ENCODE measurements around the gene MMP25. TPM values are rescaled to one million over a fixed set of nuclear protein-coding genes. Genes with fewer than 3 reads are reported as not detected.

Gene MMP25
- total and polyA plus RNA-seq, 10 of the 15 experiments (the other 5 are each of a cell fraction or from before 2014, with no cell fraction given): 0.03 to 0.36 (median 0.13) TPM; not detected in 1

GRCh38 chr16:3038256-3038655, 8.1 kb upstream of the MMP25 start:
- ATAC-seq (no peak), DNase-seq (ENCODE audit: low read depth, low spot score) (no peak), FAIRE-seq (no peak)
- BruUV-seq (replicated peaks): no TSS peak
- intact Hi-C loops (cut with micrococcal nuclease; ENCODE audit: unreplicated experiment): no loop called here
- Histone ChIP-seq H3K9me3 (replicated peaks; ENCODE audit: control insufficient read depth, insufficient read depth, low read length) (no peaks in the 10 kb centered on the region), H3K27me3 (replicated peaks in 1 of 2; ENCODE audit: control insufficient read depth in 2 of 2, insufficient read depth in 2 of 2, low read length in 1 of 2) (peaks cover 8 to 19% of the 10 kb centered on the region in 2 experiments; a peak in 3 of 4 replicates), H3K27ac (ENCODE audit: control insufficient read depth, insufficient read depth) (no peak overlapping the region), H3K9ac (ENCODE audit: control insufficient read depth, insufficient read depth, low read length) (no peak overlapping the region), H3K4me2 (ENCODE audit: control insufficient read depth, insufficient read depth) (no peak overlapping the region), H3K4me3 (no peak overlapping the region), H3K4me1 (ENCODE audit: control insufficient read depth, insufficient read depth, low read length) (no peaks in the 10 kb centered on the region; the same call in none of the 2 replicates), H4K20me1 (ENCODE audit: control insufficient read depth, insufficient read depth) (no peaks in the 10 kb centered on the region), H3K79me2 (ENCODE audit: control insufficient read depth, insufficient read depth, low read length) (no peaks in the 10 kb centered on the region), H3K36me3 (ENCODE audit: control insufficient read depth in 2 of 2, insufficient read depth in 2 of 2, low read length in 1 of 2) (no peaks in the 10 kb centered on the region), H2AFZ (ENCODE audit: control insufficient read depth, low read depth, low read length) (no peak overlapping the region)
- WGBS (ENCODE audit: insufficient coverage, insufficient replicate concordance, low lambda C conversion rate, missing lambda C conversion rate): 28% methylated on average over 11 of the region's 11 CpGs
- POLR2A ChIA-PET: no interaction called here
- SMC1A ChIA-PET (ENCODE audit: uncharacterized antibody, unreplicated experiment): no interaction called here
- in situ Hi-C loops (cut with MboI): no loop called here
- CTCF ChIA-PET: interaction anchor here (1.6 to 9.0 kb wide), 2 partner anchors 8 to 91 kb away, joined by 6 to 76 read pairs; no protein-coding TSS in a partner anchor
- RAD21 ChIA-PET (ENCODE audit: unreplicated experiment): interaction anchor here (0.7 kb wide), 1 partner anchor 133 kb away, joined by 3 read pairs; no protein-coding TSS in a partner anchor
- TF ChIP-seq ESRRA (IDR thresholded peaks at IDR 0.05; ENCODE audit: low read length): no peak
- TF ChIP-seq PAX5 (IDR thresholded peaks at IDR 0.05; ENCODE audit: borderline replicate concordance, low read depth, low read length): no peak
- TF ChIP-seq, protein P1, sequence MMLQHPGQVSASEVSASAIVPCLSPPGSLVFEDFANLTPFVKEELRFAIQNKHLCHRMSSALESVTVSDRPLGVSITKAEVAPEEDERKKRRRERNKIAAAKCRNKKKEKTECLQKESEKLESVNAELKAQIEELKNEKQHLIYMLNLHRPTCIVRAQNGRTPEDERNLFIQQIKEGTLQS (IDR thresholded peaks at IDR 0.05; ENCODE audit: borderline replicate concordance, extremely low read depth, low read depth, low read length): no peak
- TF ChIP-seq ASH2L (IDR thresholded peaks at IDR 0.05; ENCODE audit: borderline replicate concordance, low read depth): no peak
- no peak for TF ChIP-seq MEF2B (IDR thresholded peaks at IDR 0.05; ENCODE audit: partially characterized antibody, poor library complexity, severe bottlenecking)
- no peak for TF ChIP-seq RUNX3 (IDR thresholded peaks at IDR 0.05; ENCODE audit: low read length)
- TF ChIP-seq, protein P2, sequence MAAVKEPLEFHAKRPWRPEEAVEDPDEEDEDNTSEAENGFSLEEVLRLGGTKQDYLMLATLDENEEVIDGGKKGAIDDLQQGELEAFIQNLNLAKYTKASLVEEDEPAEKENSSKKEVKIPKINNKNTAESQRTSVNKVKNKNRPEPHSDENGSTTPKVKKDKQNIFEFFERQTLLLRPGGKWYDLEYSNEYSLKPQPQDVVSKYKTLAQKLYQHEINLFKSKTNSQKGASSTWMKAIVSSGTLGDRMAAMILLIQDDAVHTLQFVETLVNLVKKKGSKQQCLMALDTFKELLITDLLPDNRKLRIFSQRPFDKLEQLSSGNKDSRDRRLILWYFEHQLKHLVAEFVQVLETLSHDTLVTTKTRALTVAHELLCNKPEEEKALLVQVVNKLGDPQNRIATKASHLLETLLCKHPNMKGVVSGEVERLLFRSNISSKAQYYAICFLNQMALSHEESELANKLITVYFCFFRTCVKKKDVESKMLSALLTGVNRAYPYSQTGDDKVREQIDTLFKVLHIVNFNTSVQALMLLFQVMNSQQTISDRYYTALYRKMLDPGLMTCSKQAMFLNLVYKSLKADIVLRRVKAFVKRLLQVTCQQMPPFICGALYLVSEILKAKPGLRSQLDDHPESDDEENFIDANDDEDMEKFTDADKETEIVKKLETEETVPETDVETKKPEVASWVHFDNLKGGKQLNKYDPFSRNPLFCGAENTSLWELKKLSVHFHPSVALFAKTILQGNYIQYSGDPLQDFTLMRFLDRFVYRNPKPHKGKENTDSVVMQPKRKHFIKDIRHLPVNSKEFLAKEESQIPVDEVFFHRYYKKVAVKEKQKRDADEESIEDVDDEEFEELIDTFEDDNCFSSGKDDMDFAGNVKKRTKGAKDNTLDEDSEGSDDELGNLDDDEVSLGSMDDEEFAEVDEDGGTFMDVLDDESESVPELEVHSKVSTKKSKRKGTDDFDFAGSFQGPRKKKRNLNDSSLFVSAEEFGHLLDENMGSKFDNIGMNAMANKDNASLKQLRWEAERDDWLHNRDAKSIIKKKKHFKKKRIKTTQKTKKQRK (IDR thresholded peaks at IDR 0.05; ENCODE audit: low read depth, low read length): no peak
- no peak for TF ChIP-seq SPI1 (IDR thresholded peaks at IDR 0.05; ENCODE audit: borderline replicate concordance, insufficient read depth, low read depth, low read length)
- TF ChIP-seq, protein P3, sequence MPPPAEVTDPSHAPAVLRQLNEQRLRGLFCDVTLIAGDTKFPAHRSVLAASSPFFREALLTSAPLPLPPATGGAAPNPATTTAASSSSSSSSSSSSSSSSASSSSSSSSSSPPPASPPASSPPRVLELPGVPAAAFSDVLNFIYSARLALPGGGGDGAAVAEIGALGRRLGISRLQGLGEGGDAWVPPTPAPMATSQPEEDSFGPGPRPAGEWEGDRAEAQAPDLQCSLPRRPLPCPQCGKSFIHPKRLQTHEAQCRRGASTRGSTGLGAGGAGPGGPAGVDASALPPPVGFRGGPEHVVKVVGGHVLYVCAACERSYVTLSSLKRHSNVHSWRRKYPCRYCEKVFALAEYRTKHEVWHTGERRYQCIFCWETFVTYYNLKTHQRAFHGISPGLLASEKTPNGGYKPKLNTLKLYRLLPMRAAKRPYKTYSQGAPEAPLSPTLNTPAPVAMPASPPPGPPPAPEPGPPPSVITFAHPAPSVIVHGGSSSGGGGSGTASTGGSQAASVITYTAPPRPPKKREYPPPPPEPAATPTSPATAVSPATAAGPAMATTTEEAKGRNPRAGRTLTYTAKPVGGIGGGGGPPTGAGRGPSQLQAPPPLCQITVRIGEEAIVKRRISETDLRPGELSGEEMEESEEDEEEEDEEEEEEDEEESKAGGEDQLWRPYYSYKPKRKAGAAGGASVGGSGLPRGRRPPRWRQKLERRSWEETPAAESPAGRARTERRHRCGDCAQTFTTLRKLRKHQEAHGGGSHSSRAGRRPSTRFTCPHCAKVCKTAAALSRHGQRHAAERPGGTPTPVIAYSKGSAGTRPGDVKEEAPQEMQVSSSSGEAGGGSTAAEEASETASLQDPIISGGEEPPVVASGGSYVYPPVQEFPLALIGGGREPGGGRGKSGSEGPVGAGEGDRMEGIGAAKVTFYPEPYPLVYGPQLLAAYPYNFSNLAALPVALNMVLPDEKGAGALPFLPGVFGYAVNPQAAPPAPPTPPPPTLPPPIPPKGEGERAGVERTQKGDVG (CRISPR knock-in tag; IDR thresholded peaks at IDR 0.05): no peak
- no peak for TF ChIP-seq EZH2 (IDR thresholded peaks at IDR 0.05; ENCODE audit: borderline replicate concordance, control insufficient read depth, low read depth, low read length)
- no peak for TF ChIP-seq ETV6 (conservative IDR thresholded peaks at IDR 0.05 in 1 of 2, IDR thresholded peaks at IDR 0.05 in 1 of 2; ENCODE audit: borderline replicate concordance in 1 of 2, low read depth in 1 of 2)
- TF ChIP-seq PRDM15 (CRISPR knock-in tag; IDR thresholded peaks at IDR 0.05): no peak
